GM03348 (cell line): ENCODE data around the gene EHF.
A peak's percentile ranks its signal among the peaks of the same experiment; 100 is the strongest.
"Not testable (repeated sequence)": the region's sequence is repeated elsewhere in the genome, so short reads cannot be mapped to it uniquely, and the experiment has no call there.

Experiments used
- DNase-seq: peaks from one replicate; pipeline ENCODE4 v3.0.0; 2012; ENCODE audit warnings: low spot score

The EHF gene

DNA sequence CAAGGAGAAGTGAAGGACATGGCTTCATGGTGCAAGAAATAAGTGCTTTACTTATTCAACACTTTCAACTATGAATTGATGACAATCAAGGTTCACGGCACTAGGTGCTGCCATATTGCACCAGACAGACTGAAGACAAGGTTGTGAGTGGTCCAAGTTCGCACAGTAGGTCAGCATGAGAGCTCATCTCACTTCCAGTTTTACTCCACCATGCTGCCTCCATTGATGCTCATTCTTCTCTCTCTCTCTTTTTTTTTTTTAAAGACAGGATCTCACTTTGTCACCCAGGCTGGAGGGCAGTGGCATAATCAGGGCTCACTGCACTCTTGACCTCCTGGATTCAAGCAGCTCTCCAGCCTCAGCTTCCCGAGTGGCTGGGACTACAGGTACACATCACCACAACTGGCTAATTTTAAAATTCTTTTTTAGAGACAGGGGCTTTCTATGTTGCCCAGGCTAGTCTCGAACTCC, 47.7 kb downstream of the EHF start:
- no peak for DNase-seq

GRCh38 chr11:34669458-34669857, 48.6 kb downstream of the EHF start:
- no peak for DNase-seq

GRCh38 chr11:34671117-34671516, 50.2 kb downstream of the EHF start:
- no peak for DNase-seq

GRCh38 chr11:34671946-34672345, 51.1 kb downstream of the EHF start:
- DNase-seq, result no peak

- no peak for DNase-seq
These were observed 53.1 kb downstream of the EHF start for GRCh38 chr11:34674038-34674437.

DNA sequence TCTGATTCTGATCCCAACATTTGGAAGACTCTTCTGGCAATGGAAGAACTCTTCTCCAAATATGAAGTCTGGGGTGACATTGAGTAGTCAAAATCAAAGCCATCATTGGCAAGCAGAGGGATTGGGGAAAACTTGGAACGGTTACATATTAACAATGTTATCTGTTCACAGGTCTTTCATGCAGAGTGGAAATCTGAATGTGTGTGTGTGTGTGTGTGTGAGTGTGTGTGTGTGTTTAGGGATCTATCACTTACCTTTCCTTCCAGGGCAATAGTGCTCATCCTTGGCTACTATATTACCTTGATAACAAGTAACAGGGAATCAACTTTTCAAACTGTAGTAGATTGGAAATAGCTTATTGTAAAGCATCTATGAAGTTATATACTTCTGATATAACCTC, 55.3 kb downstream of the EHF start:
- no peak for DNase-seq

- no peak for DNase-seq
These were observed 58.8 kb downstream of the EHF start for GRCh38 chr11:34679681-34680080.

- DNase-seq, result no peak
These were observed 59.3 kb downstream of the EHF start for GRCh38 chr11:34680206-34680605.

DNA sequence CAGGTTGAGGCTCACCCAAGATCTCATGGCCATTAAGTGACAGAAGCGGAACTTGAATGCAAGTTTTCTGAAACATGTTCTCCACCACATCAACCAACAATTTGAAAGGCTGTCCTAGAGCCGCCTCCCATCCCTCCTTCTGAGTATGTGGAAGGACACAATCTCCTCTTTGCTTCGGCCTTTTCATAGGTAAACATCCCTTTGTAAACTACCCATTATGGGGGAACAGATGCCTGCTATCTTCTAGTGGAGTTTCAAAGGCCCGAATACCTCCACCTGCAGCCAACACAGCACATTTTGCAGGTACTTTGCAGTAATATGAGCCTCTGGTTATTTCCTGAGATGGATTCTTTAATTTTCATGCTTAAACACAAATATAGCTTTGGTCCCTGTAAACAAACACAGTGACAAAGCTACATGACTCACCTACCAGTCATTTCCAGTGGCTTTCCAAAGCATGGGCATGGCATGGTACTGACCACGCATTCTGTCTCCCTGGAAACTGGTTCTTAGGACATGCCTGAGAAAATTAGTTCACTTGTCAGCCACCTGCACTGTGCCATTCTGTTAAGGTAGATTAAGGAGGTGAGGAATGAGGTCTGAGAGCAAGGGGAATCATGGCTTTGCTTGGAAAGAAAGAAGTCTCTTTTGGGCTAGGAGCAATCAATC, 60.2 kb downstream of the EHF start:
- peak; percentile 6 for DNase-seq

- no peak for DNase-seq
These were observed 61.9 kb downstream of the EHF start for GRCh38 chr11:34682825-34683224.

DNA sequence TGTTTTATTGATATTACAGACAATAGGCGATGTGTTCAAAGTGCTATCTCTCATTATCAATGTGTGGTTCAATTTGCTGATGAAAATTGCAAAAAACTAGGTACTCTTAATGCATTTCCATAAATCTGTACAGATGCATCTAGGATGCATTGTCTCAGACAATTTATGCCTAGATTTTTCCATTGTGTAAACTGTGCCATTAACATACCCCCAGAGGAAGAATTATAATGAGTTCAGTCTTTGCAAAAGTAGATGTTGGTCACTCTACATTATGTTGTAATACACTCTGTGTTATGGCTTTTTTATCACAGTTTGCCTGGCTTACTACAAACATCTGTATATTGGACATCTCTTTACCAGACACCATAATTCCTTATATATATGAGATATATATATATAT, 62.5 kb downstream of the EHF start:
- no peak for DNase-seq

DNA sequence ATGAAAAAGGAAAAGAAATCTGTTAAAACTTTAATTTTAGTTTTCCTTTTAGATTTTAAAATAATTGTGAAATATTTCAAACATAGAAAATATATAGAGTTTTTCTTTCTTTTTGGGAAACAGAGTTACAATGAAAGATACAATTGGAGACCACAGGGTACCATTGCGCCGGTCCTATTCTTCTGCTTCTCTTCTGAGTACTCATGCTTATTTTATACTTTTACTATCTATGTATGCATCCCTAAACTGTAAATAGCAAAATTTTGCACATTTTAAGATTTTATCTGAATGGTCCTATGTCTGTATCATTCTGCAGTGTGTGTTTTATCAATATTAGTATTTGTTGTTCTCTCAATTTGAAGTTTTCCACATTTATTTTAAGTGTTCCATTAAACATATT, 65.0 kb downstream of the EHF start:
- no peak for DNase-seq

GRCh38 chr11:34692299-34692698, 71.4 kb downstream of the EHF start:
- DNase-seq, result not testable (repeated sequence)

- no peak for DNase-seq
These were observed 76.0 kb downstream of the EHF start for GRCh38 chr11:34696862-34697261.

DNA sequence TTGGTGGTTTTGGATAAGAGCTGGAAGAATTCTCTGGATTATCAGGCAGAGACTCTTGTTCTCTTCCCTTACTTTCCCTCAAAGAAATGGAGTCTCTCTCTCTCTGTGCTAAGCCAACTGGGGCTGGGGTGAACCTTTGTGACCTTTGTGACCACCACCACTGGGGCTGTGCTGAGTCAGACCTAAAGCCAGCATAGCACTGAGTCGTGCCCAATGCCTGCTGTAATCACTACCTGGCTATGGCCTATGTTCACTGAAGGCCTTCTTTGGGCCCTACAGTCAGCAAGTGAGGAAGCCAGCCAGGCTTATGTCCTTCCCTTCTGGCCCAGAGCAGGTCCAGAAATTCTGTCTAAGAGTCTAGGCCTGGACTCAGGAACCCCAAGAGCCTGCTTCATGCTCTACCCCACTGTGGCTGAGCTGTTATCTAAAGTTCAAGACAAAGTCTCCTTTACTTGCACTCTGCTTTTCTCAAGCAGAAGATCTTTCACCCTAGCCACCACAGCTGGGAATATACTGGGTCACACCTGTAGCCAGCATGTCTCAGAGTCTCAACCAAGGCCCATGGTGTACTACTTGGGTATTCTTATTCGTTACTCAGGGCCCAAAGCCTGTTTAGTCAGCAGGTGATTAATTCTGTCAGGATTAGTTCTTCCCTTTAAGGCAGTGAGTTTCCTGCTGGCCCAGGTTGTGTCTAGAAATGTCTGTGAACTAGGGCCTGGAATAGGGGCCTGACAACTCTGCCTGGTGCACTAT, 86.0 kb downstream of the EHF start:
- DNase-seq, result no peak

- DNase-seq, result no peak
These were observed 86.6 kb downstream of the EHF start for GRCh38 chr11:34707462-34707840.
